ENCODE results near the gene AMN1.

GRCh38 chr12:31627456-31628054, 101.3 kb downstream of the AMN1 start:
- TF ChIP-seq POLR2A (IDR thresholded peaks at IDR 0.05) (no peak), CTCF (IDR thresholded peaks at IDR 0.05) (no peak), EP300 (IDR thresholded peaks at IDR 0.05; ENCODE audit: low read depth) (no peak)

Data from transverse colon (tissue), 3 donors.